Suprapubic skin (tissue), 4 donors: ENCODE measurements around the gene ATP12A.

Source experiments
- CTCF ChIP-seq, 2 donors: fragments of 200-600 bp in 1 of 2; fragments of 450-650 bp in 1 of 2; sonication (generic) in 1 of 2; IDR thresholded peaks; one replicate each; pipeline ENCODE4 v1.5.1; 2016 to 2019; ENCODE audit warnings: antibody characterized with exemption in 2 of 2, mild to moderate bottlenecking in 1 of 2, moderate library complexity in 1 of 2
- EP300 ChIP-seq: sonication (generic); formaldehyde crosslinking; IDR thresholded peaks from one replicate; pipeline ENCODE4 v1.6.1; 2017; ENCODE audit warnings: antibody characterized with exemption
- POLR2A ChIP-seq, 2 donors: fragments of 450-650 bp; IDR thresholded peaks; one replicate each; pipeline ENCODE4 v1.6.1; 2017; ENCODE audit warnings: antibody characterized with exemption in 2 of 2, mild to moderate bottlenecking in 2 of 2, moderate library complexity in 2 of 2
- POLR2AphosphoS5 ChIP-seq, 3 donors: sonication (generic); formaldehyde crosslinking; IDR thresholded peaks; one replicate each; pipeline ENCODE4 v1.6.1; 2017; ENCODE audit warnings: antibody characterized with exemption in 3 of 3

- no peak for TF ChIP-seq POLR2A (IDR thresholded peaks at IDR 0.05)
- no peak for TF ChIP-seq CTCF (IDR thresholded peaks at IDR 0.05)
- TF ChIP-seq EP300, result no peak
- TF ChIP-seq POLR2AphosphoS5 (IDR thresholded peaks at IDR 0.05), result no peak
These were observed 9.2 kb upstream of the ATP12A start for GRCh38 chr13:24670961-24671381.
